Gastrocnemius medialis (tissue), 4 donors: Measurements from ENCODE around the gene TNS4.

Experiments used
- POLR2A ChIP-seq, 2 donors: fragments of 450-650 bp; IDR thresholded peaks; one replicate each; pipeline ENCODE4 v1.6.1; 2017; ENCODE audit warnings: antibody characterized with exemption in 2 of 2, mild to moderate bottlenecking in 2 of 2, moderate library complexity in 2 of 2
- TF ChIP-seq, protein P1 (sequence below), 5 experiments: fragments of 450-650 bp in 3 of 5; fragments of 200-600 bp in 2 of 5; sonication (generic) in 2 of 5; IDR thresholded peaks in 4 of 5; conservative IDR thresholded peaks in 1 of 5; 1 replicate in 4 of 5; 2 replicates in 1 of 5; pipeline ENCODE4 v1.5.1; 2016 to 2019; ENCODE audit warnings: antibody characterized with exemption in 5 of 5, mild to moderate bottlenecking in 3 of 5, moderate library complexity in 3 of 5

GRCh38 chr17:40520991-40521453 lies 19.6 kb upstream of the TNS4 start:
- TF ChIP-seq, protein P1, sequence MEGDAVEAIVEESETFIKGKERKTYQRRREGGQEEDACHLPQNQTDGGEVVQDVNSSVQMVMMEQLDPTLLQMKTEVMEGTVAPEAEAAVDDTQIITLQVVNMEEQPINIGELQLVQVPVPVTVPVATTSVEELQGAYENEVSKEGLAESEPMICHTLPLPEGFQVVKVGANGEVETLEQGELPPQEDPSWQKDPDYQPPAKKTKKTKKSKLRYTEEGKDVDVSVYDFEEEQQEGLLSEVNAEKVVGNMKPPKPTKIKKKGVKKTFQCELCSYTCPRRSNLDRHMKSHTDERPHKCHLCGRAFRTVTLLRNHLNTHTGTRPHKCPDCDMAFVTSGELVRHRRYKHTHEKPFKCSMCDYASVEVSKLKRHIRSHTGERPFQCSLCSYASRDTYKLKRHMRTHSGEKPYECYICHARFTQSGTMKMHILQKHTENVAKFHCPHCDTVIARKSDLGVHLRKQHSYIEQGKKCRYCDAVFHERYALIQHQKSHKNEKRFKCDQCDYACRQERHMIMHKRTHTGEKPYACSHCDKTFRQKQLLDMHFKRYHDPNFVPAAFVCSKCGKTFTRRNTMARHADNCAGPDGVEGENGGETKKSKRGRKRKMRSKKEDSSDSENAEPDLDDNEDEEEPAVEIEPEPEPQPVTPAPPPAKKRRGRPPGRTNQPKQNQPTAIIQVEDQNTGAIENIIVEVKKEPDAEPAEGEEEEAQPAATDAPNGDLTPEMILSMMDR (IDR thresholded peaks at IDR 0.05 in 4 of 5, conservative IDR thresholded peaks at IDR 0.05 in 1 of 5), result no peak
- no peak for TF ChIP-seq POLR2A (IDR thresholded peaks at IDR 0.05)
